OCI-LY7 (cell line): ENCODE measurements around the gene RPL37A.

ENCODE experiments used
- CTCF ChIP-seq: fragments of 200-600 bp; sonication (generic); conservative IDR thresholded peaks from 2 replicates; pipeline ENCODE4 v1.5.1; 2014; ENCODE audit warnings: mild to moderate bottlenecking, antibody characterized with exemption, low read length, moderate library complexity, mixed read lengths
- EZH2phosphoT487 ChIP-seq: fragments of 200-600 bp; sonication (generic); IDR thresholded peaks from 2 replicates; pipeline ENCODE4 v1.6.1; 2018; ENCODE audit warnings: low read depth, borderline replicate concordance, mild to moderate bottlenecking, mixed run types, antibody characterized with exemption, low read length, moderate library complexity, mixed read lengths

DNA sequence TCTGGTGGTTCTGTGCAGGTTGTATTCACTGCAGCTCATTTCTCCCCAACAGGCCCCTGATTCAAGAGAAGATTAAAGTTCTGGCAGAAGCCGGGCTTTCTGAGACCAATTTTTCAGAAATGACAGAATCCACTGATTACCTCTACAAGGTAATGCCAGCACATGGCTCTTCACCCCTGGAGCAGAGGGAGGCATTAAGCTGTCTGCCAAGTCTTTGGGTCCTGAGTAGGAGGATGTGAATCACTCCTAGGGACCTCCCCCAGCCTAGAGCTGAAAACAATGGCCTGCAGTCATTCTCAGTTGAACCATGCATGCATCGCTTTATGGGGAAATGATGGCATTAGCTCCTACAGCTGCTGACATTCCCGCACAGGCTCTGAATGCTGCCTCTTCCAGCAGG is 20.5 kb upstream of the RPL37A start:
- no peak for TF ChIP-seq CTCF
- TF ChIP-seq EZH2phosphoT487: no peak
